Renal cortical epithelial cell (primary cell): ENCODE results near the gene KATNAL1. TPM values are rescaled to one million over a fixed set of nuclear protein-coding genes. Genes with fewer than 3 reads are reported as not detected.

Source experiments
- DNase-seq: peaks from one replicate; pipeline ENCODE4 v3.0.0-alpha.2; 2011; ENCODE audit warnings: low read depth
- total RNA-seq: library from RNA; depleted of rRNA; stranded (reverse); fragments of >200 nt; gene quantifications from 2 replicates; pipeline ENCODE4 v1.2.3, GENCODE V29; 2014

The KATNAL1 gene
- total RNA-seq, 1 donor from 2014 or later: 36.3 TPM

DNA sequence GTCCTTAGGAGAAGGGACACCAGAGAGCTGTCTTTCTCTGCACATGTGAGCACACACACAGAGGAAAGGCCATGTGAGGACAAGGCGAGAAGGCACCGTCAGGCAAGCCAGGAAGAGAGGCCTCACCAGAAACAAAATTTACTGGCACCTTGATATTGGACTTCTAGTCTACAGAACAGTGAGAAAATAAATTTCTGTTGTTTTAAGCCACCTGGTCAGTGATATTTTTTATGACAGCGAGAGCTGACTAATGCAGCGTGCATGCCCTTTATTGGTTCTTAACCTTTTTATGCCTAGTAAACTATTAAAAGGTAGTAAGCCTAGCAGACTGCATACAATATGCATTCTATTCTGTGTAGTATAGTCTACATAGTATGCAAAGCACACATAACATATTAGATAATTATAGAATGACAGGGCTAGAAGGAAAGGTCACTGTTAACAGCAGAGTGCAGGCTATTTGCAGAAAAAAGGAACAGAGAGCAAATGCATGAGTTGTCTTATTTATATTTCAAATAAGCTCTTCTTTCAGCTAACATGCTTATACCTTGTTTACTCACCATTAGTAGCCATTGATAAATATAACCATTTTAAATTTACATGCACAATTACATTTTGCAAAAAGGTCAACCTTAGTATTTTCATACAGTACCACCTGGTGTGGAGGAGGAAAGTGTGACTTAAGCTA lies 25.2 kb upstream of the KATNAL1 start:
- DNase-seq: peak; percentile 72

DNA sequence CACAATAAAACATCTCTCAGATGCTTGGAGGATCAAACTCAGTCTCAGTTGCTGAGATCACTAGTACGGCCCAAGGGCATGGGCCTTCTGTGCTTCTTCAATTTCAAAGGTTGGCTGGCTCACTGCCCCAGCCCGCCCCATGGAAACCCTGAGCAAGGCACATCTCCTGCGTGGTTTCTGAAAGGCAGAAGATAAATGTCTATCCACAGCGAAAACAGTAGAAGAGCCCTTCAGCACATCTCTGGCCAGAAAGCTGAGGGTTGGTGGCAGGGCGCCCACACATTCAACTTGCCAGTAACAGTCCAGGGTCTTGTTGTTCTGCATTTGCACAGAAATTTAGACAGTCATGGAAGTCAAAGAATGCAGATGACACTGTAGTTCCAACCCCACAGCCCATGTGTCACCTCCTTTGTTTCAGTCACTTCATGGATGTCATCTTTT lies 24.0 kb upstream of the KATNAL1 start:
- DNase-seq: no peak

DNA sequence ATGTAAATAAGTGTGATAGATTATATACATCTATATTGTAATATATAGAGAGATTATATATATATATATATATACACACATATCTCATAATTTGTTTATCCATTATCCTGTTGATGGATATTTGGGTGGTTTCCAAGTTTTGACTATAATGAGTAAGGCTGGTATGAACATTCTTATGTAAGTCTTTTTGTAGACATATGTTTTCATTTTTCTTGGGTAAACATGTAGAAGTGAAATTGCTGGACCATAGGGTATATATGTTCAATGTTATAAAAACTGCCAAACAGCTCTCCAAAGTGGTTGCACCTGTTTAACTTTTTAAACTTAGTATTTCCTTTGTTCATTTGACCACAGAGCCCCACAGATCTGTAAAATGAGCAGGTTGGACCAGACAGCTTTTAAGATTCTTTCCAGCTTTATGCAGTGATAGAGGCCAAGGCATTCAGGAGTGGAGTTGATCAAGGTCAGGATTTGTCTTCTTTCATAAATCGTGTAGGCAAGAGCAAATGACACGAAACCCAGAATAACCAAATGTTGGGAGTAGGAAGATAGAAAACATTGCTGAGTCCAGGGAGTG lies 21.7 kb upstream of the KATNAL1 start:
- no peak for DNase-seq

DNA sequence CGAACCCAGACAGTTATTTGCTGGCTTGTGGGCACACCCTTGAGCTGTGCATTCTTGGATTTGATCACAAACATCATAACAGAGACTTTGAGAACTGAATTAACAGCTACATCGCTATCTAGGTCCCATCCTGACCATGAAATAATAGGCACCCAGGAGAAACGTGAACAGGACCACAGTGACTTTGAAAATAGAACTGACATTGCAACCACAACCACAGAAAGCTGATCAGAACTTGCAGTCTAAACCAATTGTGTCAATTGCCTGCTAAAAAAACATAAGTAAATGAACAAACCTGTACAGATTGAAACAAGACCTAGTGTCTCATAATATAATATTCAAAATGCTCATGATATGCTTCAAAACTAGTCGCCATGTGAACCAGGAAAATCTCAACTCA lies 18.3 kb upstream of the KATNAL1 start:
- DNase-seq: no peak

DNA sequence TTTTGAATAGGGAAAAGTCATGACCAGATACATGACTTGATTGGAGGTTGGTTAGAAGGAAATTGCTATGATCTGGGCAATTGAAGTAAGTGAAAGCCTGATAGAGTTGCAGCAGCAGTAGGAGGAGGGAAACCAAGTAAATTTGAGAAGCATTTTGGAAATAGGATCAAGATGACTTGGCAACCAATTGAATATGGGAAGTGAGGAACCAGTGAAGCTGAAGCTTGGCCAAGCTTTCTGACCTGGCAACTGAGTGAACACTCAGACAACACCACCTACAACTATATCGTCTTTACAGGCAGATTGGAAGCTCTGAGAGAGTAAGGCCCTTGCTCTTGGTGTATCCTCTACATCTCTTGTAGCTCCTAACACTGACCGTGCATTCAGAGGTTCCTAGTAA lies 16.2 kb upstream of the KATNAL1 start:
- no peak for DNase-seq

DNA sequence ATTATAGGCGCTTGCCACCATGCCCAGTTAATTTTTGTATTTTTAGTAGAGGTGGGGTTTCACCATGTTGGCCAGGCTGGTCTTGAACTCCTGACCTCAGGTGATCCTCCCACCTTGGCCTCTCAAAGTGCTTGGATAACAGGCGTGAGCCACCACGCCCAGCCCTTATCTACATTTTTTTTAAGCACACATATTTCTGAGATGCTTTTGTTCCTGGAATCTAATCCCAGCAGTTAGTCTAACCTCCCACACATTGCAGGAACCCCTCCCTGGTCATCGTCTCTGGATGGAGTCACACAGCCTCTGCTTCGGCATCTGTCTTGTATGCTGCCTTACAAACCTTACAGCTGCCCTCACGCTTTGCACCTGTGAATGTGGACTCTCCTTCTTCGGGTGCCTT lies 15.1 kb upstream of the KATNAL1 start:
- no peak for DNase-seq

DNA sequence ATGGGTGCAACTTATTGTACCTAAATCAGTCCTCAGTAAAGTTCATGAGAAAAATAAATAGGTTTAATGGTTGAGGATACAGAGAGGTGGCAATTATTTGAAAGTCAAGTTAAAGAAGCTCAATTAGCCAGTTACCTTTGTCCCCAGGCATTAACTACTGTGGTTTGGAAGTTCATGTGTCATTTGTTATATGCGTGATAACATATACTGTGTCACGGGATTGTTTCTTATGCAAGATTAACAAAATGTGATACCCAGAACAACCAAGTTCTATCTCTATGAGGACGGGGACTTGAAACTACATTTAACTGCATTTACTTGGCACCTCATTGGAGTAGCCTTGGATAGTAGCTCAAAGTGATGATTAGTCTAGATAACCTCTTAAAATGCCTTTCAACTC lies 13.9 kb upstream of the KATNAL1 start:
- no peak for DNase-seq

DNA sequence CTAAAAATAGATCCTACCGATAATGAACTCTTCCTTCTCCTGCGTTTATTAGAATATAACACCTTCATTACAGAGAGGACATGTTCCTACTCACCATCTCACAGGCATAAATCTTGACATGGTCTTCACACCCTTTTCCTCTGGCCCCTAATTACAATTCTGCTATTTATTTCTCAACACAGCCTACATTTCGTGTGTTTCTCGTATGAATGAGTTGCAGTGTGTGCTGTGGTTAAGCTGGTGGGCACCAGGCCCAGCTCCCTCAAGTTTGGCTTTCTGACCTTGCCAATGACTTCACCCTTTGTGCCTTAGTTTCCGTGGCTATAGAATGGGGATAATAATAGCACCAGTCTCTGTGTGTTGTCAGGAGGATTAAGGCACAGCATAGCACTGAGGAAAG lies 12.3 kb upstream of the KATNAL1 start:
- no peak for DNase-seq

DNA sequence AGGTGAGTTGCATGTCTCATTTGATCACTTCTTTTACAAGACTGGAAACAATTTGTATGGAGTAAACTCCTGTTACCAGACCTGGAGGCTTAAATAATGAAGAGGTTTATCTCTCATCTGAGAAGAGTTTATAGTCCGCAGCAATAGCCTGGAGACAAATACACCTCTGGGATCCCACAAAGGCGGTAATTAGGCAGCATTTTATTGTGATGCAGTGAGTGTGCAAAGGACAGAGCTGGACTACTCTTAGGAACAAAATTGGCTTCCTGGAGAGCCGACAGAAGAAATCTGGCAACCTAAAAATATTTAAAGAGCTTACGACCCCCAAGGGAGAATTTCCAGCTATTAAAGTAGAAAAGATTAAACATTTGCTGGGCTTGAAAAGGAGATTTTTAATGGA lies 11.8 kb upstream of the KATNAL1 start:
- DNase-seq: no peak

DNA sequence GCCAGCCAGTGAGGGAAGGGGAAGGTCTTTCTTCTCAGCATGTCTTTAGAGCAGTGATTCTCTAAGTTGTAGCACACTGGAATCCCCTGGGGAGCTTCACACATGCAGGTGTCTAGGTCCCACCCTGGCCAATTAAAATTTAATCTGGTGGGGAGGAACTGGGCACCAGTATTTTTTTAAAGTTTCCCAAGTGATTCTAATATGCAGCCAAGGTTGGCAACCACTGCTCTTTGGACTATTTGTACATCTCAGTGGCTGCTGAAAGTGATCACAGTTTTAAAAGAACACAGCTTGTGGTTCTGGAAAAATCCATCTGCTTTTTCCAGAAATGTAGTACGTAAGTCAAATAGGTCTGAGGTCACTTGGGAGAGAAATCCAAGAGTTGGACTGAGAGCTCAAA lies 10.7 kb upstream of the KATNAL1 start:
- no peak for DNase-seq

DNA sequence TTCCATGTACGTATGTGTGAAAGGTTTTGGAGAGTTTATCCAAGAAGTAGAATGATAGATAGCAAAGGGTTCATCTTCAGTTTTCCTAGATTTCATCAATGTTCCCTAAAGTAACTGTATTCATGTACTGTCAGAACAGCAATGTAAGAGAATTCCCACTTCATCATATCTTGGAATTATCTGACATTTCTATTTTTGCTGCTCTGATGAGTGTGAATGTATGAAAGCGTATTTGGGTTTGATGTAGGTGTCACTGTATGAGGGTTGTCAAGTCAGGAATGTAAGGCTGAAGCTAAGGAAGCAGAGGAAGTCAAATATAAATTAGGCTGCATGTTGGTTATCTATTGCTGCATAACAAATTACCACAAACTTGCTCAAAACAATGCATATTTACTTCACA lies 7.2 kb upstream of the KATNAL1 start:
- DNase-seq: no peak

DNA sequence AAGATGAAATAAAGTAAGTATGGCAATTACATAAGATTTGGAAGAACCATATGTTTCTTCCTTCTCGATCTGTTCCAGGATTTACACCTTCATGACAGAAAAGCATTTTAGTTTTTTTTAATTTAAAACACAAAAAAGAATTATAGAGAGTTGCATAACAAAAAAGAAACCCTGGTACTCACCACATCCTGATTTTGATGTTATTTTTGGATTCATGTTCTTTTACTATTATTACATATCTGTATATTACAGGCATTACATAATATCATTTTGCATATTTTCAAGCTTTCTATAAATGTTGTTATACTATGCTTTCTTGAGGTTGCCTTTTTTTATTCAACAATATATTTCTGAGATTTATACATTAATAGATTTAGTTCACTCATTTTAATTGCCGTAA lies 6.7 kb upstream of the KATNAL1 start:
- no peak for DNase-seq

DNA sequence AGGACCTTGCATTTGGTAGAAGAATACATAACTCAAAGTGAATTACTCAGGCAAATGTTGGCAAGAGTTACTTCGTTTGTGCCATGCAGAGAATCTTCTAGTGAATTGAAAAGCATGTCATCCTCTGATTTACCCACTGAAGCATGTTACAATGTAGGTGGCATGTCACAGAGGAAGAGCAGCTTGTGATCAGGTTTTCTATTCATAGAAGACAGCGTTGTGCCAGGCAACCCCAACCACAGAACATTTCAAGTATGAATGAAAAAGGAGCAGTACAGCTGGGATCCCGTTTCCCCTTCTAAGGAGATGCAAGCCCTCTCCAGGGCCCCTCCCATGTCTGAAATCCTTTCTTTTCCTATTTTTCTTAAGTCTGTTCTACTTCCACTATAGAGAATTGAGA lies 6.0 kb upstream of the KATNAL1 start:
- DNase-seq: no peak

DNA sequence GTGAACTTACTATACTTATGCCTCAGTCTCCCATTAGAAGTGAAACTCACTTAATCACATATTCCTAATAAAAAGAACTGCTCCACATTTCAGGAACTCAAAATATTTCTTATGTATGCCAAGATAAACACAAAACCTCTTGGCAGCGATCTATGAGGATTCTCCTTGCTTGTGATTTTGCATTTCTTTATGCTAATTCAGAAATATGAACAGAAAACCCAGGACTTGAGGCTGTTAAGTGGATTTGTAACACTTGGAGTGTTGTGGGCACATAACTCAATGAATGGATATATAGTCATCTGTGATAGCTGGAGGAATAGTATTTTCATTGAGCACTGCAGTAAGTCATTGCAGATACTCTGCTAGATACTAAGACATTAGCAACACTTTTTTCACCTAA lies 5.6 kb upstream of the KATNAL1 start:
- no peak for DNase-seq

DNA sequence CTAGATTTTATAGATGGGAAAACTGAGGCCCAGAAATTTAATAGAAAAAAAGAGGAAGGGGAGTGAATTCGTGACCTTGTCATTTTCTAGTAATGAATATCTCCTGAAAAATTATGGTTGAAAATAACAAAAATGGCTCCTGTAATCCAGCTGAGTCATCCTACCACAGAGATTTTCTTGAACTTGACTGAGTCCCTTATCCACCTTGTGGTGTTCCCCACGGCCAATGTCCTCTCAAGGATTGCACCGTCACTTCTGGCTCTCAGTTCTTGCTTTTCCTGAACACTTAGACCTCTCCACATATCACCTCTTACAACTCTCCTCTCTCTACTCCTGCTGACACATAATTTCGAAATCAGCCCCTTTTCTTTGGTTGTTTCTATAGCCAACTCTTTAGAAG lies 1.2 kb upstream of the KATNAL1 start:
- DNase-seq: peak; percentile 46

DNA sequence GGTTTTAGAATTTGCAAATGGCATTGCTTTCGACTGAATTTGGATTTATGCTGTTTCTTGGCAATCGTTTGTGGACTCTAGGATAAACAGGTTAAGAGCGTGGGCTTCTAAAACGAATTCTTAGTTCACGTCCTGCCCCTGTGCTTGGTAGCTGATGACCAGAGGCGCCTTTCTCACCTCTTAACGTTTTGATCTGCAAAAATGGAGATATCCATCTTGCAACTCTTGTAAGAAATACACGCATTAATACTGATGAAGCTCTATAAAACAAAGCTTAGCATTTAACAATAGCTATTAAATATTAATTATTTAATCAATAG lies 580 bp upstream of the KATNAL1 start:
- no peak for DNase-seq

DNA sequence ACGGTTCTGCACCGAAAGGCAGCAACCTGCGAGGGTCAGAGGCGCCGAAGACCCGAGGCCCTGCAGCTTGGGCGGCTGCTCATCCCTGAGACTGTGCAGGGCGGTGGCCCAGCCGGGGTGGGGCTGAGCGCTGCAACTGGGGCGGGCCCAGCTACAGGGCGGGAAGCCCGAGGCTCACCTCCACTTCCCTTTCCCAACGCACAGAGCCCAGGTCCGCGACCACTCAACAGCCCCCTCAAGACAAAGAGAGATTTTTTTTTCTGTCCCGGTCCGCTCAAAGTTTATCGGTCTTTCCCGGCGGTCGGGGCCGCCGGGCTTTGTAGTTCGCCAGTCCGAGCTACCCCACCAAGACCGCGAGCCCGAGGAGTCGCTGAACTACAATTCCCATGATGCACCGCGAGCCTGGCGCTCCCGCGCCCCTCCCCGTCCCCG lies 573 bp downstream of the KATNAL1 start:
- peak; percentile 75 for DNase-seq

DNA sequence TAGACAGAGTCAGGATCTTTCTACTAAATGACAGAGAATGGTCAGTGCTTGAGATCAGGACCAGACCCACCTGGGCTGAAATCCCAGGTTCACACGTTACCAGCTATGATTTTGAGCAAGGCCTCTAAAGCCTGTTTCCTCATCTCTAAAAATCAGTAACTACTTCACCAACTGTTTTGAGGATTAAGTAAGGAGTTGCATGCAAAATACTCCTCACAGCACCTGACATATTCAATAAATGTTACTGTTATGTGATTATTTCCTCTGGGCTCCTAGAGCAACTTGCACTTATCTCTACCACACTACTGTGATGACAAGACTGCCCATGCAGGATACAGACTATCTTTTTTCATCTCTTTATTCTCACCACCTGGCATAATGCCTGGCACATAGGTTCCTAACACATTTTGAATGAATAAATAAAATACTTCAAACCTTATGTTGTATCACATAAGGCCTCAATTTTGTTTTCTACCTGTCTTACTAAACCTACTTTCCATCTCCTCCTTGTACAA lies 1.8 kb downstream of the KATNAL1 start:
- DNase-seq: no peak

DNA sequence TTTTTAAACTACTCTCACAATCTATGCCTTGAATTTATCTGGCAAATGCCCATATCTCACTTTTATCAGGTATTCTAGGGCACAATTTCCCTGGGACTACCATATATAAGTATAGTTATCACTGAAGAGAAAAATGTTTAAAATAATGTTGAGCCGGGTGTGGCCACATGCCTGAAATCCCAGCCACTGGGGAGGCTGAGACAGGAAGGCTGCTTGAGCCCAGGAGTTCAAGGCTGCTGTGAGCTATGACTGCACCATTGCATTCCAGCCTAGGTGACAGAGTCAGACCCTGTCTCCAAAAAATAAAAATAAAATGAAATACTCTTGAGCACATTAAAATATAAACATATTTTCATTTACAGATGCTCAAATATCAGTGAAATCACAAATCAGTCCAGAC lies 4.1 kb downstream of the KATNAL1 start:
- DNase-seq: no peak

DNA sequence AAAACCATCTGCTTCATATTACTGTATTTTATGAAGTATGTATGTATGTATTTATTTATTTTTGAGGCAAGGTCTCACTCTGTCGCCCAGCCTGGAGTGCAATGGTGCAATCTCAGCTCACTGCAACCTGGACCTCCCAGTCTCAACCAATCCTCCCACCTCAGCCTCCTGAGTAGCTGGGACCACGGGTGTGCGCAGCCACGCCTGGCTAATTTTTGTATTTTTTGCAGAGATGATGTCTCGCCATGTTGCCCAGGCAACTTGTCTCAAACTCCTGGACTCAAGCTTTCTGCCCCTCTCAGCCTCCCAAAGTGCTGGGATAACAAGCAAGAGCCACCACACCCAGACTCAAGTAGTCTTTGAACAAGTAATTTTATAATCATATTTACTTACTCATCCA lies 5.5 kb downstream of the KATNAL1 start:
- no peak for DNase-seq

DNA sequence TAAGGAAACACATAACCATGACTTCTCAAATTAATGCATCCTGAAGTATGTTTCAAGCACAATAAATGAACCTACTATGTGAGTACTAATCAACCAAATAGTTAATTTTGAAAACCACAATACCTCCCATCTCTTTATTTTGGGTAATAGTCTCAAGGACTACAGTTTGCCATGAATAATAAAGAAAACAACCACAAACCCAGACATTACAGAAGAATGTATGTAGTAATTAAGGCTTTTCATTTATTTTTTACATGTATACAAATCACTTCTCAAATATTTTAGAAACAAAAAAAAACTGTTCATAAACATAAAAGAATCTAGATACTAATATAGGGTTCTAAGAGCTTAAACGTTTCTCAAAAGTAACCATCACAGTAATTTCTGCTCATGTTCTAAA lies 6.8 kb downstream of the KATNAL1 start:
- no peak for DNase-seq

DNA sequence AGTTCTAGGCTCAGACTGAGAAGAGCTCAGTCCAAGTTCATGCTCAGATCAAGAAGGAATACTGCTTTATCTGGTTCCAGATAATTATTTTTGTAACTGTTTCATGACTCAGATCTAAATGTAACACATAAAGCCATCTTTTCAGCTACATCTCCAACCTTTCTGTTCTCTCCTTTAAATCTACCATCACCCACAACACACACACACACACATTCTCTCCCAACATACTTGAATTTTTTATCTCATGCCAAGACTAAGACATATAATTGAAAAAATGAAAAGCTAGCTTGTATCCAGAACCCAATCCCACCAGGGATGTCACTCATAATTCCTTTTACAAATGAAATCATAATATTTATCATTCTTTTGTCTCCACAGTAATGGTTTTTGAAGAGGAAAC lies 7.6 kb downstream of the KATNAL1 start:
- no peak for DNase-seq

DNA sequence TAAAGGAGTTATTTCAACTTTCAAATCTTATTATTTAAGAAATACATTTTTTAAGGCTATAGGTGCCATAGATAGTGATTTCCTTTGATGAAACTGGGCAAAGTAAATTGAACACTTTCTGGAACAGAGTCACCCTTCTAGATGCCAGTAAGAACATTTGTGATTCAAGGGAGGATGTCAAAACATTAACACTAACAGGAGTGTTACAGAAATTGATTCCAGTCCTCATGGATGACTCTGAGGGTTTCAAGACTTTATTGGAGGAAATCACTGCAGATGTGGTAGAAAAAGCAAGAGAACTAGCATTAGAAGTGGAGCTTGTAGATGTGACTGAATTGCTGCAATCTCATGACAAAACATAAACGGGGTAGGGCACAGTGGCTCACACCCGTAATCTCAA lies 12.2 kb downstream of the KATNAL1 start:
- DNase-seq: no peak

DNA sequence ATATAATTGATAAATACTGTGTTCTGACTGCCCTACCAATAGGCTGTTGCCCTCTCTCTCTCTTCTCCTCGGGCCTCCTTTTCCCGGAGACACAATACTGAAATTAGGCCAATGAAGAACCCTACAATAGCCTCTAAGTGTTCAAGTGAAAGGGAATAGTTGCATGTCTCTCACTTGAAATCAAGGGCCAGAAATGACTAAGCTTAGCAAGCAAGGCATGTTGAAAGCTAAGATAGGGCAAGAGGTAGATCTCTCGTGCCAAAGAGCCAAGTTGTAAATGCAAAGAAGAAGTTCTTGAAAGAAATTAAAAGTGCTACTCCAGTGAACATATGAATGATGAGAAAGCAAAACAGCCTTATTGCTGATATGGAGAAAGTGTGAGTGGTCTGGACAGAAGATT lies 13.3 kb downstream of the KATNAL1 start:
- no peak for DNase-seq
